GM13976 (cell line): ENCODE data around the gene RPL15.

Experiments
- DNase-seq: peaks from one replicate; pipeline ENCODE4 v3.0.0; 2012; ENCODE audit warnings: low spot score
- in situ Hi-C: fragments of 300-500 bp; cut with MboI; formaldehyde crosslinking; loops from one replicate; pipeline ENCODE4 v1.12.0; 2022; ENCODE audit warnings: low sequenced_read_pairs, mixed read lengths, inconsistent platforms; ENCODE audit not compliant: unreplicated experiment
- TF ChIP-seq, protein P1 (sequence below): IDR thresholded peaks from 2 replicates; pipeline ENCODE4 v1.5.1; 2012; ENCODE audit warnings: borderline replicate concordance, mild to moderate bottlenecking; ENCODE audit not compliant: insufficient read depth; ENCODE audit errors: extremely low read depth, missing control alignments, control extremely low read depth

RPL15 gene

GRCh38 chr3:23873941-23874340 lies 43.0 kb upstream of the RPL15 start:
- in situ Hi-C loops, result no loop called here
- TF ChIP-seq, protein P1, sequence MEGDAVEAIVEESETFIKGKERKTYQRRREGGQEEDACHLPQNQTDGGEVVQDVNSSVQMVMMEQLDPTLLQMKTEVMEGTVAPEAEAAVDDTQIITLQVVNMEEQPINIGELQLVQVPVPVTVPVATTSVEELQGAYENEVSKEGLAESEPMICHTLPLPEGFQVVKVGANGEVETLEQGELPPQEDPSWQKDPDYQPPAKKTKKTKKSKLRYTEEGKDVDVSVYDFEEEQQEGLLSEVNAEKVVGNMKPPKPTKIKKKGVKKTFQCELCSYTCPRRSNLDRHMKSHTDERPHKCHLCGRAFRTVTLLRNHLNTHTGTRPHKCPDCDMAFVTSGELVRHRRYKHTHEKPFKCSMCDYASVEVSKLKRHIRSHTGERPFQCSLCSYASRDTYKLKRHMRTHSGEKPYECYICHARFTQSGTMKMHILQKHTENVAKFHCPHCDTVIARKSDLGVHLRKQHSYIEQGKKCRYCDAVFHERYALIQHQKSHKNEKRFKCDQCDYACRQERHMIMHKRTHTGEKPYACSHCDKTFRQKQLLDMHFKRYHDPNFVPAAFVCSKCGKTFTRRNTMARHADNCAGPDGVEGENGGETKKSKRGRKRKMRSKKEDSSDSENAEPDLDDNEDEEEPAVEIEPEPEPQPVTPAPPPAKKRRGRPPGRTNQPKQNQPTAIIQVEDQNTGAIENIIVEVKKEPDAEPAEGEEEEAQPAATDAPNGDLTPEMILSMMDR, result no peak
- no peak for DNase-seq

DNA sequence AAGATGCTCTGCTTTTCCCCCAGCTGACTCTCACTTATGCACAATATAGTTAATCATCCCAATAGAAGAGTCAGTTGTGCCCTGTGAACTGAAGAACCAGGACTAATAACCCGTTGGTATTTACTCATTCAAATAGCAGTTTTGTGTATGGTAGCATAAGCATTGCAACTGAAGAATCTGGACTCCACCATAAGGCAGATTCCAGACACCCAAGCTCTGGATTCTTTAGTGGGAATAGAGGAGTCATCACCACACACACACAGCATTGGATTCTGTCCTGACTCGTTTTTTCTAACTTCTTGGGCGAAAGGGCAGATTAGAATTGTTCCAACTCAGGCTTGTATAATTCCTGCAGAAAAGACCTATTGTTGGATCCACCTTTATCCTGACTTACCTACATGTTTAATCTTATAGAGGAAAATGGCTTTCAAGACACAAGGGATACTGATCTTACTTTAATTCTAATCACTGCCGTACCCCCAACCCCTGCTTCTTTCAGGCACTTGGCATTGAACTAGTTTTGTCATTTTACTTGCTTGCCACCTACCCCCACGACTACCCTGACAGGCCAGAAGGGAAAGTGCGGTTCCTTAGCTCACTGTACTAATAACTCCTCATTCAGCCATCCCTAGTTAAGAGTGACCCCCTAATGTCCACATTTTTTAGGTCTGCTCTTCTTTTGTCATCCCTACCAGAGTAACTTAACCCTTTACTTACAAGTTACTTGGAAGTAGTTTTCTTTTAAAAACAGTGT lies 42.4 kb upstream of the RPL15 start:
- TF ChIP-seq, protein P1, result no peak
- in situ Hi-C loops, result loop anchor here (25.0 kb wide), 1 partner anchor 363 kb away; no protein-coding TSS in a partner anchor

GRCh38 chr3:23875113-23875725 lies 41.7 kb upstream of the RPL15 start:
- TF ChIP-seq, protein P1, result no peak
- DNase-seq, result no peak
- in situ Hi-C loops, result loop anchor here (25.0 kb wide), 1 partner anchor 362 kb away; no protein-coding TSS in a partner anchor

More for the DNA sequence above, 42.4 kb upstream of the RPL15 start:
- no peak for DNase-seq

- in situ Hi-C loops, result loop anchor here (25.0 kb wide), 1 partner anchor 360 kb away; no protein-coding TSS in a partner anchor
- TF ChIP-seq, protein P1, result no peak
- DNase-seq, result no peak
Measured at GRCh38 chr3:23876923-23877322, 40.0 kb upstream of the RPL15 start.

GRCh38 chr3:23877329-23877980 lies 39.5 kb upstream of the RPL15 start:
- DNase-seq, result no peak
- TF ChIP-seq, protein P1, result no peak
- in situ Hi-C loops, result loop anchor here (25.0 kb wide), 1 partner anchor 360 kb away; no protein-coding TSS in a partner anchor

GRCh38 chr3:23879485-23879884 lies 37.4 kb upstream of the RPL15 start:
- TF ChIP-seq, protein P1, result no peak
- no peak for DNase-seq
- in situ Hi-C loops, result loop anchor here (25.0 kb wide), 1 partner anchor 358 kb away; no protein-coding TSS in a partner anchor
